A549 (cell line): Measurements from ENCODE around the gene IRX2. TPM values are rescaled to one million over a fixed set of nuclear protein-coding genes. Genes with fewer than 3 reads are reported as not detected.

Experiments
- ATAC-seq, 2 experiments: fragments of 200-7000 bp in 1 of 2; fragments of >200 bp in 1 of 2; cut with Nextera tagmentation in 1 of 2; cut with Tn5 transposase in 1 of 2; 3 replicates each; pipeline versions ENCODE4 v1.8.0 to v1.9.1; 2018 to 2020; ENCODE audit warnings: mild to moderate bottlenecking in 1 of 2, moderate library complexity in 1 of 2
- CTCF ChIA-PET: fragments of 300-600 bp; sonication (Branson Sonifier 250); formaldehyde crosslinking; extraction: SDS; loops from one replicate; lab custom pipeline; 2021; ENCODE audit warnings: antibody characterized with exemption, inconsistent platforms; lab: Yijun Ruan, JAX
- POLR2A ChIA-PET: fragments of 350-600 bp; formaldehyde crosslinking; extraction: SDS; loops from one replicate; lab custom pipeline; 2021; ENCODE audit warnings: antibody characterized with exemption, inconsistent platforms; lab: Yijun Ruan, JAX
- DNase-seq, 2 experiments: peaks; one replicate each; pipeline versions ENCODE4 v3.0.0 to v3.0.0-alpha.2; 2011 to 2016; ENCODE audit warnings: low read depth in 1 of 2, low spot score in 1 of 2
- FAIRE-seq: peaks from 2 replicates; lab custom pipeline; 2011; peaks lifted over from hg19 to GRCh38; lab: Jason Lieb, UNC
- H3K27ac ChIP-seq, 2 experiments: fragments of >200 bp; sonication (Bioruptor Twin); formaldehyde crosslinking; 3 replicates each; pipeline ENCODE4 v1.5.1; 2016 to 2017
- H3K4me1 ChIP-seq: fragments of >200 bp; sonication (Bioruptor Twin); formaldehyde crosslinking; 3 replicates; pipeline ENCODE4 v1.6.1; 2016
- H3K4me2 ChIP-seq: fragments of >200 bp; sonication (Bioruptor Twin); formaldehyde crosslinking; 3 replicates; pipeline ENCODE4 v1.6.1; 2016
- H3K4me3 ChIP-seq: fragments of >200 bp; sonication (Bioruptor Twin); formaldehyde crosslinking; 3 replicates; pipeline ENCODE4 v1.5.1; 2016
- H3K9me3 ChIP-seq: fragments of >200 bp; sonication (Bioruptor Twin); formaldehyde crosslinking; 3 replicates; pipeline ENCODE4 v1.6.1; 2016
- ATOH8 ChIP-seq: fragments of 250-450 bp; sonication (Bioruptor Pico); IDR thresholded peaks from 2 replicates; pipeline ENCODE4 v1.5.0; 2020; ENCODE audit warnings: low read depth, mild to moderate bottlenecking, moderate library complexity
- BCL3 ChIP-seq: fragments of >200 bp; sonication (Bioruptor Twin); formaldehyde crosslinking; IDR thresholded peaks from 3 replicates; pipeline ENCODE4 v1.6.1; 2016
- BHLHE40 ChIP-seq: IDR thresholded peaks from 2 replicates; pipeline ENCODE4 v1.6.1; 2012; ENCODE audit warnings: low read depth, low read length, inconsistent platforms
- CBX8 ChIP-seq: fragments of 200-600 bp; sonication (generic); IDR thresholded peaks from 2 replicates; pipeline ENCODE4 v1.6.1; 2016
- CHD2 ChIP-seq: fragments of 150-350 bp; IDR thresholded peaks from 2 replicates; pipeline ENCODE4 v1.6.1; 2014; ENCODE audit warnings: low read length; ENCODE audit not compliant: partially characterized antibody
- CHD4 ChIP-seq: fragments of 200-600 bp; sonication (generic); IDR thresholded peaks from 2 replicates; pipeline ENCODE4 v1.6.1; 2016; ENCODE audit warnings: antibody characterized with exemption, mild to moderate bottlenecking, borderline replicate concordance
- E2F6 ChIP-seq: IDR thresholded peaks from 2 replicates; pipeline ENCODE4 v1.6.1; 2012; ENCODE audit warnings: low read depth, borderline replicate concordance
- ELK1 ChIP-seq: fragments of 150-350 bp; IDR thresholded peaks from 2 replicates; pipeline ENCODE4 v1.6.1; 2014; ENCODE audit warnings: low read depth, mild to moderate bottlenecking, low read length
- EP300 ChIP-seq, 2 experiments: fragments of >200 bp; sonication (Bioruptor Twin); formaldehyde crosslinking; IDR thresholded peaks; 2 replicates in 1 of 2; 3 replicates in 1 of 2; pipeline ENCODE4 v1.6.1; 2016 to 2017
- GATA3 ChIP-seq: IDR thresholded peaks from 2 replicates; pipeline ENCODE4 v1.6.1; 2012; ENCODE audit warnings: borderline replicate concordance
- HDAC2 ChIP-seq: fragments of 200-600 bp; sonication (generic); IDR thresholded peaks from 2 replicates; pipeline ENCODE4 v1.6.1; 2016
- HEYL ChIP-seq: fragments of 250-450 bp; sonication (Bioruptor Pico); IDR thresholded peaks from 2 replicates; pipeline ENCODE4 v1.8.0; 2021; ENCODE audit warnings: mild to moderate bottlenecking, moderate library complexity
- HOXA7 ChIP-seq: fragments of 250-450 bp; sonication (Bioruptor Pico); IDR thresholded peaks from 2 replicates; pipeline ENCODE4 v1.5.0; 2020; ENCODE audit warnings: mild to moderate bottlenecking, moderate library complexity
- JUNB ChIP-seq: fragments of >200 bp; sonication (Bioruptor Twin); formaldehyde crosslinking; IDR thresholded peaks from 2 replicates; pipeline ENCODE4 v1.6.1; 2016
- KDM5A ChIP-seq: fragments of 200-600 bp; sonication (generic); IDR thresholded peaks from 2 replicates; pipeline ENCODE4 v1.6.1; 2016; ENCODE audit warnings: antibody characterized with exemption, mild to moderate bottlenecking
- MAFK ChIP-seq: fragments of 450-650 bp; IDR thresholded peaks from 2 replicates; pipeline ENCODE4 v1.6.1; 2014; ENCODE audit not compliant: partially characterized antibody
- NFE2L2 ChIP-seq: fragments of 150-350 bp; conservative IDR thresholded peaks from 2 replicates; pipeline ENCODE4 v1.6.1; 2014; ENCODE audit warnings: low read length
- NR3C1 ChIP-seq: fragments of >200 bp; sonication (Bioruptor Twin); formaldehyde crosslinking; IDR thresholded peaks from 3 replicates; pipeline ENCODE4 v1.6.1; 2017
- PHF8 ChIP-seq: fragments of 200-600 bp; sonication (generic); IDR thresholded peaks from 2 replicates; pipeline ENCODE4 v1.6.1; 2016; ENCODE audit warnings: low read depth, mild to moderate bottlenecking, antibody characterized with exemption, moderate library complexity, borderline replicate concordance
- POLR2A ChIP-seq: IDR thresholded peaks from 2 replicates; pipeline ENCODE4 v1.6.1; 2012; ENCODE audit warnings: mild to moderate bottlenecking, low read length
- RARB ChIP-seq: fragments of 250-450 bp; sonication (Bioruptor Pico); IDR thresholded peaks from 2 replicates; pipeline ENCODE4 v1.8.0; 2021; ENCODE audit warnings: mild to moderate bottlenecking, moderate library complexity
- RCOR1 ChIP-seq: fragments of 150-350 bp; IDR thresholded peaks from 2 replicates; pipeline ENCODE4 v1.6.1; 2014; ENCODE audit warnings: antibody characterized with exemption, low read length, low read depth
- RNF2 ChIP-seq: fragments of 200-600 bp; sonication (generic); IDR thresholded peaks from 2 replicates; pipeline ENCODE4 v1.6.1; 2016; ENCODE audit warnings: low read depth, mild to moderate bottlenecking, antibody characterized with exemption, moderate library complexity, borderline replicate concordance
- USF2 ChIP-seq: fragments of 450-650 bp; IDR thresholded peaks from 2 replicates; pipeline ENCODE4 v1.6.1; 2014; ENCODE audit warnings: antibody characterized with exemption
- ZNF302 ChIP-seq: fragments of 250-450 bp; sonication (Bioruptor Pico); IDR thresholded peaks from 2 replicates; pipeline ENCODE4 v1.9.0; 2021; ENCODE audit warnings: inconsistent platforms, mild to moderate bottlenecking, moderate library complexity
- WGBS: methylation state at CpG from one replicate; pipeline ENCODE4 v1.1.6; 2017; ENCODE audit errors: missing lambda C conversion rate; 5-methylcytosine and 5-hydroxymethylcytosine counted together
- polyA plus RNA-seq, 4 experiments: library from polyadenylated mRNA; depleted of rRNA in 3 of 4; stranded (reverse); fragments of >200 nt; fragmentation: RNase III in 1 of 4; extraction: RNeasy Plus Mini Kit Qiagen cat#74134 plus additional on column Dnase treatment in 1 of 4; gene quantifications; 2 replicates in 3 of 4; 3 replicates in 1 of 4; pipeline ENCODE4 v1.2.3, GENCODE V29; 2011 to 2017
- TF ChIP-seq, protein P1 (sequence below): fragments of 250-450 bp; sonication (Bioruptor Pico); IDR thresholded peaks from 2 replicates; pipeline ENCODE4 v1.5.0; 2021; ENCODE audit warnings: mild to moderate bottlenecking, moderate library complexity, borderline replicate concordance

The IRX2 gene
- polyA plus RNA-seq, 2 of the 4 experiments (the other 2 are of a cell fraction), result 0.30 to 0.67 TPM

- ChIA-PET CTCF (no interaction called here), POLR2A (no interaction called here)
- FAIRE-seq (no peak), ATAC-seq (no peak)
- no peaks in the 10 kb centered on the region; the same call in 2 of the 3 replicates for H3K4me1 ChIP-seq
- TF ChIP-seq USF2 (no peak), EP300 (IDR thresholded peaks at IDR 0.05) (no peak), HOXA7 (CRISPR knock-in tag) (no peak), KDM5A (no peak), ATOH8 (CRISPR knock-in tag) (no peak), HEYL (no peak), RCOR1 (no peak), E2F6 (no peak), MAFK (no peak), CHD4 (no peak), RARB (CRISPR knock-in tag) (no peak)
- TF ChIP-seq, protein P1, sequence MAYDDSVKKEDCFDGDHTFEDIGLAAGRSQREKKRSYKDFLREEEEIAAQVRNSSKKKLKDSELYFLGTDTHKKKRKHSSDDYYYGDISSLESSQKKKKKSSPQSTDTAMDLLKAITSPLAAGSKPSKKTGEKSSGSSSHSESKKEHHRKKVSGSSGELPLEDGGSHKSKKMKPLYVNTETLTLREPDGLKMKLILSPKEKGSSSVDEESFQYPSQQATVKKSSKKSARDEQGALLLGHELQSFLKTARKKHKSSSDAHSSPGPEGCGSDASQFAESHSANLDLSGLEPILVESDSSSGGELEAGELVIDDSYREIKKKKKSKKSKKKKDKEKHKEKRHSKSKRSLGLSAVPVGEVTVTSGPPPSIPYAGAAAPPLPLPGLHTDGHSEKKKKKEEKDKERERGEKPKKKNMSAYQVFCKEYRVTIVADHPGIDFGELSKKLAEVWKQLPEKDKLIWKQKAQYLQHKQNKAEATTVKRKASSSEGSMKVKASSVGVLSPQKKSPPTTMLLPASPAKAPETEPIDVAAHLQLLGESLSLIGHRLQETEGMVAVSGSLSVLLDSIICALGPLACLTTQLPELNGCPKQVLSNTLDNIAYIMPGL (CRISPR knock-in tag), result no peak
- TF ChIP-seq, all 56 proteins: peak for 0
- no peak overlapping the region for H3K27ac ChIP-seq
- no peak overlapping the region for H3K4me2 ChIP-seq
- 58% methylated on average over 37 of the region's 86 CpGs for WGBS
- no peaks in the 10 kb centered on the region for H3K9me3 ChIP-seq
- no peak for DNase-seq
- H3K4me3 ChIP-seq, result no peak overlapping the region
Observed at GRCh38 chr5:2748179-2748860, 3.2 kb downstream of the IRX2 start.

DNA sequence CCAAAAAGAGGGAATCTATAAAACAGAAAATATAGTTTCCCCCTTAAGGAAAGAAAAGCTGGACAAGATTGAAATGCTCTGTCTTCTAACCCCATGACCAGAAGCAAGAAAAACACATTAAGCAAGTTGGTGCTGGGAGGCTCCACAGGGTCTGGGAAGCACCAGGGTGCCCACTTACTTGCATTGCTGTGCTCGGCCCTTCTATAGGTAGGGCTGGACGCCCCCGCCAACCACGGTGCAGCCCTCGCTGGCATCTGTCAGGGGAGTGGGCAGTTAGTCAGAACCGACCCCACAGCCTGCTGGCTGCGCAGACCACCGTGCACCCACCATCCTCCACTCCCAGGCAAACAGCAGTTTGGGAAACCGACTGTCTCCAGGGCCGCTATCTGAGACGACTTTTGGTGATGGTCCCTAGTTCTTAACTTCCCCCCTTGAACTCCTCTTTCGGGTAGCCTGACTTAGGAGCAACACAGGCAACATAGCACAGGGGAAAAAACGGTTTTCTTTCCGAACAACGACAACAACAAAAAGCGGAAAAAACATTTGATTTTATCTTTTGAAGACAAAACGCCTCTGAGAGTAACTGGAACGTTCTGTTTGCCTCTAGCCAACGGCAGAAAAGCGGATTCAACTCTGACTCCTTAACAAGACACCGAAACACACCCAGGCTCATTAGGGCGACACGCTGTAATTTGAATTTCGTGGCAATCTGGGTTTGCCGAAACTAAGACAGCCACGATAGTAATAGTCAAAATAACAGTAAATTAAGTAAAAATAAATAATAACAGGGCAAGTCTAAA, 3.9 kb downstream of the IRX2 start:
- no peak overlapping the region for H3K27ac ChIP-seq
- FAIRE-seq, result no peak
- H3K4me2 ChIP-seq, result no peak overlapping the region
- no peak overlapping the region for H3K4me3 ChIP-seq
- TF ChIP-seq ELK1, result no peak
- no peak for TF ChIP-seq NFE2L2
- TF ChIP-seq ATOH8 (CRISPR knock-in tag), result no peak
- TF ChIP-seq RARB (CRISPR knock-in tag), result no peak
- no peak for TF ChIP-seq GATA3
- TF ChIP-seq NR3C1, result no peak
- TF ChIP-seq EP300 (IDR thresholded peaks at IDR 0.05), result no peak
- TF ChIP-seq HDAC2, result no peak
- TF ChIP-seq CBX8, result no peak
- TF ChIP-seq RNF2, result no peak
- TF ChIP-seq POLR2A, result no peak
- TF ChIP-seq JUNB, result no peak
- TF ChIP-seq BCL3, result no peak
- no peak for TF ChIP-seq CHD4
- no peak for TF ChIP-seq PHF8
- no peak for TF ChIP-seq CHD2
- no peak for TF ChIP-seq BHLHE40
- no peak for TF ChIP-seq ZNF302 (CRISPR knock-in tag)
- CTCF ChIA-PET, result no interaction called here
- 33% methylated on average over 26 of the region's 26 CpGs for WGBS
- no peak for ATAC-seq
- DNase-seq, result no peak
- POLR2A ChIA-PET, result no interaction called here
- H3K4me1 ChIP-seq, result no peaks in the 10 kb centered on the region
- H3K9me3 ChIP-seq, result no peaks in the 10 kb centered on the region
